GM21723 (cell line): Measurements from ENCODE around the gene SLC24A3.

Experiments
- ATAC-seq: cut with Tn5 transposase; IDR thresholded peaks from one replicate; pipeline ENCODE4 v1.9.1; 2021; ENCODE audit warnings: mild to moderate bottlenecking, moderate library complexity; ENCODE audit not compliant: unreplicated experiment

The SLC24A3 gene

DNA sequence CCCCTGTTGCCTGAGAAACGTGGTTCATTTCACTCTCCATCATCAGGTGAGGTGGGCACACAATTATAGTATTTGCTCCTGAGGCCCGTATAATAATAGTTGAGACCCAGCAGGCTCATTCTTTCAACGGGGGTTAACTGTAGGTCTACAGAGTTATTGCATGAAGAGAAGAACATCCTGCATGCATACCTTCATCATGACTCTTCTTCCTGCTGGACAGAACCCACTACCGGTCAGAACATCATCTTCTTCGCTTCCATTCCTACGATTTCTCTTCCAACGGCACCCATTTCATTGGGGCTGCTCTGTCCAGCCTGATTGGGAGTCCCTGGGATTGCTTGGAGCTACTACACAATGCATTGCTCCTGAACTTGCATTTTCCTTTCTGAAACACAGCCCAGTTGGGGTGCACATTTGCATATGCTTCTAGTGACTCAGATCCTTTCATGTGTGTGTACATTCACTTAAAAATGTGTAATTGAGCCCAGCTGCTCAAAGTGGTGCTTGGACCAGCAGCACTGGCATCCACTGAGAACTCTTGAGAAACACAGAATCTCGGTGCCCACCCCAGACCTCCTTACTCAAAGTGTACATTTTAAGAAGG is 57.4 kb downstream of the SLC24A3 start:
- ATAC-seq, result no peak

DNA sequence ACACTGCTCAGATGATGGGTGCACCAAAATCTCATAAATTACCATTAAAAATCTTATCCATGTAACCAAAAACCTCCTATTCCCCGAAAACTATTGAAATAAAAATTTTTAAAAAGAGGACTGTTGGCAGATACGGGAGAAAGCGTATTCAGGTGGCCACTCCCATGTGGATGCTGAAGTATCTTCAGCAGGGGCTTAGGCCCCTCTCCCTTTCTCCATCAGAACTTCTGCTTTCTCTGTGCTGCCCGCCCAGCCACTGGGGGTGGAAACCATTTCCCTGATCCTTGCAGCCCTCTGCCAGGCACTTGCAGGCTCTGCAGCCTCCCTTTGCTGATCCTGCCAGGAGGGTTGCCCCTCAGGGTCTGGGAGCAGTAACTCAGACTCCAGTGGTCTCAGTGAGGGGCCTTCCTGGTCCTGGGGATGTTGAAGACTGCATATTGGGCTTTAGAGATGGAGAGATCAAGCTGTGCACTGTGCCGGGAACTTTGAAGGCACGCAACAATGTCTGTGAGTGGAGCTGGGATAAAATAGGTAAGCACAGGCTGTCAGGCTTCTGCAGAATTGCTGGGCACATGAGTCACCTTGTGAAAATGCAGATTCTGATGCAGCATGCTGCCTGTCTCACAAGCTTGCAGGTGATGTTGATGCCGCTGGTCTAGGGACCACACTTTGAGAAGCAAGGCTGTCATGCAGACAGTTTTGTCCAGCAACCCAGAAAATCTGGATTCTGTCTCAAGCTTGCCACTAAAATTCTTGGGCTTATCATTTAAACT is 59.6 kb downstream of the SLC24A3 start:
- no peak for ATAC-seq

DNA sequence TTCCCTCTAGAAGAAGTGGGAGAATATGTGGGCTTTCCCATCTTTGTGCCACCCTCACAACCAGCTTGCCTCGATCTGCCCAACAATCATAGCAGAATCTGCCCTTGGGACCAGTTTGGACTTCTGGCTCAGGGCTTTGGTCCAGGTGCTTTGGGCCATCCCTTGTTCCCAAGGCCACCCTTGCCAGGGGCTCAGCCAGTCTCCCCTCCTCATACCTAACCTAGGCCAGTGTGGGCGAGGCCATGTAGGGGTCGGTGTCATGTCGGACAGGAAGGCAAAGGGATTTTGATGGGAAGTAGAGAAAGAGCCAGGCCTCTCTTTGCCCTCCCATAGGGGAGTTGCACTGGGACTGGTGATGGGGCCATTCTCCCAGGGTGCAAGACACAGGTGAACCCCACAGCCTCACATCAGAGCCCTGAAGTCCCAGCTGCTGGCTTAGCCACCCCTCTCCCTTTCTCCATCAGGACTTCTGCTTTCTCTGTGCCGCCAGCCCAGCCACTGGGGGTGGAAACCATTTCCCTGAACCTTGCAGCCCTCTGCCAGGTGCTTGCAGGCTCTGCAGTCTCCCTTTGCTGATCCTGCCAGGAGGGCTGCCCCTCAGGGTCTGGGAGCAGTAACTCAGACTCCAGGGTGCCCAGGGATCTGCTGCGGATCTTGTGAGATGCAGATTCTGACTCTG is 60.7 kb downstream of the SLC24A3 start:
- ATAC-seq, result no peak

DNA sequence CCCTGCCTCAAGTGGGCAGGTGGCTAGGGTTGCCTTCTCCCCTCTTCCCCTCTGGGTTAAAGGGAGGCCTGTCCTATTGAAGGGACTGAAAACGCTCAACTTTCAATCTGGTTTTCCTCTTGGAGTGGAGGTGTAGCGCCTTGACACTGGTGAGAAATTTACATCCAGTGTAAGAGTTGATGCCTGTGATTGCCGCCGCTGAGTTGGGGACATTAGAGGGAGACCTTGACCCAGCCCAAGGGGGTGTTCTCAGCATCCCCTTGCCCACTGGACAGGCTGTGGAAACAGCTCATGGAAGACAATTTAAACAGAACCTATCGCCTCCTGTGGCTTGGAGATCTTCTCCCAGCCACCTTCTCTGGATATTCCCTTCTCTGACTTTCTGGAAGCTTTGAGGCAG is 61.6 kb downstream of the SLC24A3 start:
- ATAC-seq, result no peak

DNA sequence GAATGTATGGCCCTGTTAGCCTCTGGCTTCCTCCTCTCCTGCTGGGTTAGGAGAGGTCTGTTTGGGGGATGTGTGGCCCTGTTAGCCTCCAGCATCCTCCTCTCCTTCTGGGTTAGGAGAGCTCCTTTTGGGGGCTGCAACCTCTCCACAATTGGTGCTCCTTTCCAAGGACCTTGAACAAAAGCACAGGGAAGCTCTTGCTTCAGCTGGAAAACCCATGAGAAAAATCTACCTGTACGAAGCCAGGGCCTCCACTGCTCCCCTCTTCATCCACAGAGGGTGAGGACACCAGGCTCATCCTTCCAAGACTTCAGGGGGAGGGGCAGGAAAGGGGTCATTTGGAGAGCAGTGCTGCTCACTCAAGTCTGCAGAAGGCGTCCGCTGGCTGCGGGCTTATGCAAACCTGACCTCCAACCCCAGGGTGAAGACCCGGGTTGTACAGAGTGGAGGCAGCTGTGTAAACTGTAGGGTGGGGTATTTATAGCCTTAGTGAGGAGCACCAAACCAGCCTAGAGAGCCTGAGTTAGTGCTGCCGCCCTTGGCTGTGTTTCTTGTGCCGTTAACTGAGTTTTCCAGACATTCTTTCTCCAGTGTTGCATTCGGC is 62.1 kb downstream of the SLC24A3 start:
- ATAC-seq, result no peak

DNA sequence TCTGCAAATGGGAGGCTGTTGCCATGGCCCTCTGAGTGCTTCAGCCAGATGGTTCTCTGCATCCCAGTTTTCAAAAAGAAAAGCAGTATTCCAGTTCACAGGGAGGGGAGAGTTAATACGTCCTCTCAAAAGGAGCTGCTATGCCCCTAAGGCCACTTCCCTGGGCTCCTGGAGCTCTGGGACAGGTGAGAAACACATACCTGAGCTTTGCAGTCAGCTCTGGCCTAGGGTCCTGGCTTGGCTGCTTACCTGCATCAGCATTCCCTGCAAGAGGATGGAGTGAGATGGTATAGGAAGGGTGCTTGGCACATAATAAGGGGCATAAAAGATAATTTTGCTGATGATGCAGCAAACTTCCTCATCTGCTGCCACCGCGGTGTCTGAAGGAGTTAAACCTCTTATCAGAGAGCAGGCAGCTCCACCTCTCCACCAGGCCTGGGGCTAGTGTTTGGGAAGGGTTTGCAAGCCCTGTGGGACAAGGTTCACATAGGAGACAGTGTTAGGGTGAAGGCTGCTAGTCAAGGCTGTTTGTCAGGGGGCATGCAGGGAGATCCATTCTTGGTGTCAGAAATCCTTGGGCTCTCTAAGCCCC is 62.7 kb downstream of the SLC24A3 start:
- ATAC-seq, result no peak

DNA sequence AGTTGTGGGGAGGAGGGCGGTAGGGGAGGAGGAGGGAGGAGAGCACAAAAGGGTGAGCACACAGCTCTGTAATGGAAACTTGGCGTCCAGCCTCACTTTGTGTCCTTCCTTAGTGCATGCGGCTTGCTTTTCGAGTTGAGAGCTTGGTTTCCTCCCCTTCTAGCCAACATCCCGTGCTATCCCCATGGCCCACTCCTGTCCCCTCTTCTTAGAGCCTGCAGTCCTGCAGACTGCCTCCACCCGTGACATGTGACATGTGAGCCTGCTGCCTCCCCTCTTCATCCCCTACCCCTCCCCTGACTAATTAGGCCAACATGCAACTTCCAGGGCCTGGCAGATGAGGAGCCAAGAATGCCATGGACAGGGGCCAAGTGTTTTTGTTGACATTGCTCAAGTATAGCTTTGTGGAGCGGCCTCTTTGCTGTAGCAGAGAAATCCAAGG is 63.2 kb downstream of the SLC24A3 start:
- no peak for ATAC-seq

DNA sequence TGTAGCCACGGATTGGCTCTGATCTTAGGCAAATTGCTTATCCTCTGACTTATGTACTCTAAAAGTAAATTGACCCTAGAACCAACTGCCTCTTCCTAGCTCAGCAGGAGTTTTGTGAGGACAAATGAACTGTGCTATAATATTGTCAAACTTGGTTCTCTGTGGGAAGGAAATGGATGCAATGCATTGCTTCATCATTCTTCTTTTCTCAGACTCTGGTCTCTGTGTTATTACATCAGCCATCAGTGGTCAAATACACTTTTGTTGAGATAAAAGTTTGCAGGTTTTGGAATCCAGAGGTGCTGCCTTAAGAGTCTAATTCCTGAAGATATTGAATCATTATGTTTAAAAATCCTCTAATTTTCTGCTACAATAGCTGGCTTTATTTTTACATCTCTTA is 64.9 kb downstream of the SLC24A3 start:
- ATAC-seq, result no peak

DNA sequence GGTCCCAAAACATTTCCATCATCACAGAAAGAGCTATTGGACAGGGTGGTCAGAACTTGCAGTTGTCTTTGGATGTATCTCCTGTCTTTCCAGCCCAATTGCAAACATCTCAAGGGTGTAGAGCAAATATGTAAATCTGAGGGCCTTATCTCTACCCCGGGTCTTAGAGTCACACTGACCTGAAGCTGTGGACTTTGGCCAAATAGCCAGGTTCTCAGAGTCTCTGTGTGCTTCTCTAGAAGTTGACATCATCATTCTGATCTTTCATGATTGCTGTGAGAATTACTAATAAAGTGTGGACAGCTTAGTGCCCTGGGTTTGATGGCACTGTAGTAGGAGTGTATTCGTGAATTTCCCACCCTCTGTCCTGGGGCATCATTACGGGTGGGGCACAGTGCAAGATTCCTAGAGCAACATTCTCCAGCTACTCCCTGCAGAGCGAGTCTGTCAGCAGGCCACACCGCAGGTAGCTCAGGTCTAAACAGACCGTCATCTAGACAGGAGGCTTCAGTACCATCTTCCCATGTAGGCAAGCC is 71.1 kb downstream of the SLC24A3 start:
- no peak for ATAC-seq

DNA sequence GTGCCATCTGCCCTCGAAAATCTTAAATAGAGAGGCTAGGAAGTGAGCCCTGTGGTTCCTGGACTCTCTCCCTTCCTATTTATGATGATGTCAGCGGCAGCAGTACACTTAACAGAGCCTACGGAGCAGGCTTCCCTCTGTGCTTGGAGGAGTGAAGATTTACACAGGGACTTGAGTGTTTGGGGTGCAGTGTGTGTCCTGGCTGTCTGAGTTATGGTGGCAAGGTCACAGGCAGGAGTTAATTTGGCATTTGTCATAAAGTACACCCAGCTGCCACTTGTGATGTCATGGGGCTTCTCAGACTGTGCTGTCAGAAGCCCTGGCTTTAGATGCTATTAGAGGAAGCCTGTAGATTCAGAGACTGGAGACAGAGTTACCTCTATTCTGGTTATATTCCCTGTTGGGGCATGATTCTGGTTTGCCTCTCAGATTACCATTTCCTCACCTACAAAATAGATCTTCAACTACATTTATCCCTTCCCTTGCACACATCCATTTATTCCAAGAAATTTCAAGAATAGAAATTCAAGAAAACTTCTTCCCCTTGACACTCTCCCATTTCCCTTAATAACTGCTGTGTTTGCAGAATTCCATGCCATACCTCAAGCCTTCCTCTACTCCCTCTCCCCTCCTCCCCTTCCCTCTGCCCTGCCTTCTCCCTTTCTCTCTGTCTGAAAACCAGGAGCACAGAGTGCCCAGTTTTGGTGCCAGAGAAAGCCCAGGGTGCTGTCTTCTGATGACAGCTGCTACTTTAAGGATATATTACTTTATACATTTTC is 72.1 kb downstream of the SLC24A3 start:
- ATAC-seq, result no peak

DNA sequence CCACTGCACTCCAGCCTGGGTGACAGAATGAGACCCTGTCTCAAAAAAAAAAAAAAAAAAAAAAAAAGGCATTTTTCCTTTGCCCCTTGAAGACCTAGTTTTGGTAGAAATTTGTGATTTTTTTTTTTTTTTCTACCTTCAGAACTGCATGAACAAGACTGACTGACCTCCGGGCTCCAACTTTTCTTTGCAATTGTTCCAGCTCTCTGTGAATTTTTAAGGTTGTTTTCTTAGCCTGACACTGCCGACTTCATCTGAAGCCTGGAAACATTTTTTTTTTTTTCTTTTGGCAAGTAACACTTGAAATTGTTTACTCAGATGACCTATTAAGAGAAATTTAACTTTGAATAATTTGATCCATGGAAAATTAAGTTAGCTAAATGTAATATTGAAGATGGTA is 73.0 kb downstream of the SLC24A3 start:
- ATAC-seq, result no peak

DNA sequence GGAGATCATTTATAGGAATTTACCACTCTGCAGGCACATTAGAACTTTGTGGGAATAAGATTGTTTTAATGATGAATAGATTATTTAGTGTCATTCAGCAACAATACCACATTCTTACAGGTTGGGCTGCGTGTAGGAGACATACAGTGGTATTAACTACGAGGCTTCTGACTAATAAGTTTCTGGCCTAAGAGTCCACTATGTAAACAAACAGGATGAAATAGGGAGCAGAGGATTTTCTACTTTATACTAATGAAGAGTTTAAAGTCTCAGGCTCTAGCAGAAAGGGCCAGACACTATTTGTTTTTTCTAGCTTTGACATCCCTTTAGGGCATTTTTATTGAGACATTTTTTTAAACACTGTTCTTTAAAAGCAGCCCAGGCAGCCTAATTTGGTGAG is 75.6 kb downstream of the SLC24A3 start:
- no peak for ATAC-seq

DNA sequence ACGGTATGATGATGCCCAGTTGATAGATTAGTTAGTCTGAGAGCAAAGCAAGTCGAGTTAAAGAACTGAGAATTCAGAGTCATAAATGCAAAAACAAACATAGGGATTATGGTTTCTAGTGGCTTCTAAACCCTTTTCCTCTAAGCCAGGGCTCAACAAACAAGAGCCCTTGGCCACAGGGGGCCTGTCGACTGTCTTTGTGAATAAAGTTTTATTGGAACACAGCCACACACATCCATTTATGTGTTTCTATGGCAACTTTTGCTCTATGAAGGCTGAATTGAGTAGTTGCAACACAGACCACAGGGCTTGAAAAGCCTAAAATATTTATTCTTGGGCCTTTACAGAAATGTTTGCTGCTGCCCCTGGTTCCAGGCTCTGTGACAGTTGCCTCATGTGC is 76.2 kb downstream of the SLC24A3 start:
- ATAC-seq, result no peak

DNA sequence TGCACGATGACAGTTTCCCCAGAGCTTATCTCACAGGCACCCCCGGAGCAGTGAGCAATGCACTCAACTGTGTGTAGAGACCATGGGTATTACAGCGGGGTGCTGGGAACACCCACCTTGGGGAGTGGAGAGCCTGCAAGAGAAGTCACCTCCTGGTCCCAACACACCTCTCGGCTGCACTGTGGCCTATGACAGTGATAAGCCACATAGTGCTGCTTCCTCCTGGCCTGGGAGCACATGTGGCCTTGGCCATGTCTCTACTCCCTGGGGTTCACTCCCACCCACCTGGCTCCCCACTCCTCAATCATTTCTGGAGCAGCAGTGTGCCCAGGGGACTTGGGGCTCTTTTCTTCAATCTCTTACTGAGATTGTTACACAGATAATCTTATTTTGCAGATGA is 77.0 kb downstream of the SLC24A3 start:
- no peak for ATAC-seq

DNA sequence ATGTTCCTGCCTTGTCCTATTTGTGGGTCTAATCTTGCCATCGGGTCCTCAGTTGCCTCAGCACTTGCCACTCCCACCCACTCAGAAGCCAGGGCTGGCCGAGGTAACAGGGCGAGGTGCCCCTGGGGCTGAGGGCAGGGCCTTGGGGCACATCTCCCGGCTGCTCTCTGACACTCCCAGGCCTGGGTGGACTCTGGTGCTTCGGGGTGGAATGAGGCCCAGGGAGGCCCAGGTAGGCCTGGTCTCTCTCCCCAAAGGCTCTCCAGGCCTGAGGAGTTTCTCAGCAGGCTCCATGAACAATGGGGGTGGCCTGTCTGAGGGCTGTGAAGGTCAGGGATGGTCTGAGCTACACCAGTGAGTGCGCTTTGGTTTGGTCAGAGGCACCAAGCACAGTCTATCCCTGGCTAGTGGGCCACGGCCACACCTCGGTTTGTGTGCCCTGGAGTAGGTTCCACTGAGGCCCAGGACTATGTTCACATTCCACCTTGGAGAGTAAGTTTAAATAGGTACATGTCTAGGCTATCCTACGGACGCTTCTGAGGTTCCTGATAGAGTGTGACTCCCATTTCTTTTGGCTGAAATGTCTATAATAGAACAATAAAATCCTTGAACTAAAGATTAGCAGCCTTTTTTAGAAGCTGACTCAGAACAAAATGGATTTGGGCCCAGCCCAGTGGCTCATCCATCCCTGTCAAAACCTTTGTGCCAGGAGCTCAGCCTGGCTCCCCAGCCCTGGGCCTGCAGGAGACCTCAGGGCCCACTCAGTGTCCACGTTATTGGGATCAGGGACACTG is 78.8 kb downstream of the SLC24A3 start:
- ATAC-seq, result no peak

DNA sequence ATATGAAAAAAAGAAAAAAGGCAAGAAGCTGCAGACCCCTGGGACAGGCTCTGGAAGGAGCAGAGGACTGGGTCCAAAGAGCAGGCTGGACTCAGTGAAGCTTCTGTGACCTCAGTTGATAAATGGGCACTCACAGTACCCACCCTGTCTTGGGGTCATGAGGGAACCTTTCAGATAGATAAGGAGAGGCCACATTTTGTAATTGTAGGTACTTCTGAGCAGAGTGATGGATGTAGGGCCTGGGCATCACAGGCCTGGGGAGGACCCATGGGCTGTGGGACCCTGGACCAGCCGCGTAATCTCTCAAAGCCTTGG is 79.3 kb downstream of the SLC24A3 start:
- ATAC-seq, result no peak

DNA sequence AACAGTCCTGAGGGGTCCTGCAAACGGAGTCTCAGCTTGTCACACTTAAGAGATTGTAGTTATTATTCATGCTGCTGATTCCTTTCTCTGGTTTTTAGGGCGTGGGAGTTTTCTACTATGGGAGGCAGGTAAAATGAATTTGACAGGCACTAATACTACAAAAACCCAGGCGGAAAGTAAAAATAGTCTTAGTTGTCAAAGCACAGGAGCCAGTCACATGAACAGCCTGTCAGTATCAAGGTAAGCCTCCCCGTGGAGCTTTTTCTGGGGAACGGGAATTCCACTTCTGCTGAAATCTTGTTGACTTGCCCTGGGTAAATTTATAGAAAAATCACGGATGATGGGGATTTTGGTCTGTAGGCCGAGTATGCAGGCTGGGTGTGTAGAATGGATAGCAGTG is 79.8 kb downstream of the SLC24A3 start:
- no peak for ATAC-seq

DNA sequence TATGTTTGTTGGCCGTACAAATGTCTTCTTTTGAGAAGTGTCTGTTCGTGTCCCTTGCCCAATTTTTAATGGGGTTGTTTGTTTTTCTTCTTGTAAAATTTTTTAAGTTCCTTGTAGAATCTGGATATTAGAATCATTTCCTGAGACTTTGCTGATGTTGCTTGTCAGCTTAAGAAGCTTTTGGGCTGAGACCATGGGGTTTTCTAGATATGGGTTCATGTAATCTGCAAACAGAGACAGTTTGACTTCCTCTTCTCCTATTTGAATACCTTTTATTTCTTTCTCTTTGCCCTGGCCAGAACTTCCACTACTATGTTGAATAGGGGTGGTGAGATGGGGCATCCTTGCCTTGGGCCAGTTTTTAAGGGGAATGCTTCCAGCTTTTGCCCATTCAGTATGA is 82.6 kb downstream of the SLC24A3 start:
- ATAC-seq, result no peak

DNA sequence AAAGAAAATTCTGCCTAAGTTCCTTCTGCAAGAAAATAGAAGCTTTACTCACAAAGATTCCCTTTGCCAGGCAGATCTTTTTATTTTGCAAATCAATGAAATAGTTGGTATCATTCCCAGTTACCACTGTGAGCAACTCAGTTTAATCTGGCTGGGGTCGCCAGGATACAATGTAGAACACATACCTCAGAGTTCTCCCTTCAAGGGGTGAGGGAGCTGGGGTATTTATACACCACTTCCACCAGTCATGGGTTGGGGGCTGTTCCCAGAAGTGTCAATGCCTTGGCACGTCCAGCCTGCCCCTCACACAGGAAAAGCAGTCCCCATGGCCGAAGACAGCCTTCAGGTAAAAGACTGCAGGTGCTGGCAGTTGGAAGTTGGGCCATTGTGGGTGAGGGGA is 86.2 kb downstream of the SLC24A3 start:
- ATAC-seq, result no peak

DNA sequence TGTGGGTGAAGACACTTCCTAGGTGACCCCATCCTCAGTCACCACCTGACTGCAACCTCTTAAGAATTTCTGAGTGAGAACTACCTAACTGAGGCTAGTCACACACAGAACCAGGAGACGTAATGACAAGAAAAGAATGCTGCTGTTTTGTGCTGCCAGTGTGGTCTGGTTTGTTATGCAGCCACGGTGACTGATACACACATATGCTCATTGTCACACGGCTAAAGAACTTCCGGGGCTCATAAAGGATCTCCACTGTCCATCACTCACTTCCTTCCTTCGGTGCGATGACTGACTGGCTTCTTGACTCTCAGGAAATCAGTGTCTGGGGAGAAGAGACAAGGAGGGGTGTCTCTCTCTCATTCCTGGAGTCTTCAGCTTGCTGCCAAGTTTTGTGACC is 88.0 kb downstream of the SLC24A3 start:
- no peak for ATAC-seq
